T-helper 1 cell treated with Interleukin-12 subunit alpha and Interleukin-12 subunit beta and Interleukin-4 antibody, amounts not matched to agents 30 μg/mL and 1 μg/mL, for 36 hours (primary cell): ENCODE measurements around the gene CCSER1.

ENCODE experiments used
- H3K27ac Mint-ChIP-seq: one replicate; pipeline ENCODE4 v1.8.0; 2021; ENCODE audit warnings: mild to moderate bottlenecking, mixed read lengths
- H3K27me3 Mint-ChIP-seq: one replicate; pipeline ENCODE4 v1.8.0; 2021; ENCODE audit warnings: low read depth, mixed read lengths
- H3K36me3 Mint-ChIP-seq: one replicate; pipeline ENCODE4 v1.8.0; 2021; ENCODE audit warnings: low read depth, mixed read lengths
- H3K4me1 Mint-ChIP-seq: one replicate; pipeline ENCODE4 v1.8.0; 2021; ENCODE audit warnings: low read depth, mixed read lengths
- H3K4me3 Mint-ChIP-seq: one replicate; pipeline ENCODE4 v1.8.0; 2021; ENCODE audit warnings: mild to moderate bottlenecking, moderate library complexity, mixed read lengths
- H3K9me3 Mint-ChIP-seq: one replicate; pipeline ENCODE4 v1.8.0; 2021; ENCODE audit warnings: mixed read lengths

The CCSER1 gene

DNA sequence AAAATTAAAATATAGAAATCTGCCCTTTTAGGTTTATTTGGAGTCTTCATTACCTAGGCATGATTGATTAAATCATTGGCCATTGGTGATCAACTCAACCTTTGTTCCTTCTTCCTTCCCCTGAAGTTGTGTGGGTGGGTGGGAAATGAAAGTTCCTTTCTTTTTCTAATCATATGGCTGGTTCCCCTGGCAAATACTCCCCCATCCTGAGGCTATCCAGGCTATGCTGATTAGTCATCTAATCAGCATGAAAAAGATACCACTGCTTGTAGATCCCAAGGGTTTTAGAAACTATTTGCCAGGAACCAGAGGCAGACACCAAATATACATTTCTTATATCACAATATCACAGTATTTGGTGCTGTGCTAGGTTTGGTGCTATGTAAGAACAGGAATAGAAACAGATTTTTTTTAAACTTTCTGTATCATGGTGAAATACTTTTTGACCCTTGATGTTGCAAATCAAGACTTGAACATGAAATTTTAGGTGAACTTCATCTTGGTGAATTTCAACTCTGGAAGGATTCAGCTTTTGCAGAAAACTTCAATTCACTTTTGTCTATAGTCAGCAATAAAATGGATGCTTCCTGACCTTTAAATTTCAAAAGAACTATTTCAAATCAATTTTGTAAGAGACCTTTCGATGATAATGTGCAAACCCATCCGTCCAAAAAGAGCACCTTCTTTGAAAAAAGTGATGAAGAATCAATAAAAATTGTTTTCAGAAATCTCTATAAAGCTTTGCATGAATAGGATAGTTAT lies 71.1 kb downstream of the CCSER1 start:
- no peak overlapping the region for H3K4me3 Mint-ChIP-seq
- H3K27ac Mint-ChIP-seq = no peak overlapping the region
- no peaks in the 10 kb centered on the region for H3K36me3 Mint-ChIP-seq
- no peaks in the 10 kb centered on the region for H3K9me3 Mint-ChIP-seq
- no peaks in the 10 kb centered on the region for H3K4me1 Mint-ChIP-seq
- H3K27me3 Mint-ChIP-seq = no peaks in the 10 kb centered on the region

DNA sequence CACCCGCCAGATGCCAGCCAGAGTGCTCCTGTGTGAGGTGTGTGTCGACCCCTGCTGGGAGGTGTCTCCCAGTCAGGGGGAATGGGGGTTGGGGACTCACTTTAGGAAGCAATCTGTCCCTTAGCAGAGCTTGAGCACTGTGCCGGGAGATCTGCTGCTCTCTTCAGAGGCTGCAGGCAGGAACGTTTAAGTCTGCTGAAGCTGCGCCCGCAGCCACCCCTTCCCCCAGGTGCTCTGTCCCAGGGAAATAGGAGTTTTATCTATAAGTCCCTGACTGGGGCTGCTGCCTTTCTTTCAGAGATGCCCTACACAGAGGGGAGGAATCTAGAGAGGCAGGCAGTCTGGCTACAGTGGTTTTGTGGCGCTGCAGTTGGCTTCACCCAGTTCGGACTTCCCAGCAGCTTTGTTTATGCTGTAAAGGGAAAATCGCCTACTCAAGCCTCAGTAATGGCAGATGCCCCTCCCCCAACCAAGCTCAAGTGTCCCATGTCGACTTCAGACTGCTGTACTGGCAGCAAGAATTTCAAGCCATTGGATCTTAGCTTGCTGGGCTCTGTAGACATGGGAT lies 80.8 kb downstream of the CCSER1 start:
- Mint-ChIP-seq H3K4me1 (no peaks in the 10 kb centered on the region), H3K36me3 (no peaks in the 10 kb centered on the region), H3K27ac (no peak overlapping the region), H3K4me3 (no peak overlapping the region), H3K9me3 (peaks cover 22% of the 10 kb centered on the region), H3K27me3 (no peaks in the 10 kb centered on the region)

DNA sequence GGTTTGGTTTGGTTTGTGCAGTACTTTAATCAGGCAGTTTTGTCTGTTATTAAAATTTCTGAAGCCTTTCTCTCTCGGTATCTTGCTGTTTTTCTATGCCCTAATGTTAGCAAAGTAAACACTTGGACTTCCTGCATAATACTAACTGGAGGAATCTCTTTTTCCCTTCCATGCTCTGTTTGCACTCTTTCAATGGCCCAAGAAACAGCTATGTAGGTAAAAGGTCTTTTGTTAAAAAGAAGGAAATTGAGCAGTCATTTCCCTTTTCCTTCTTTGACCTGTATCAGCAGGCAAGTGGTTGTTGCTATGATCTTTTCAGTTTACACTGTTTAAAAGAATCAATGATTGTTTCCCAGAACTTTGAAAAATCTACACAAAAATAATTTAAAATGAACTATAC lies 82.7 kb downstream of the CCSER1 start:
- no peak overlapping the region for H3K27ac Mint-ChIP-seq
- no peaks in the 10 kb centered on the region for H3K36me3 Mint-ChIP-seq
- H3K4me1 Mint-ChIP-seq = no peaks in the 10 kb centered on the region
- peaks cover 22% of the 10 kb centered on the region for H3K9me3 Mint-ChIP-seq
- H3K27me3 Mint-ChIP-seq = no peaks in the 10 kb centered on the region
- H3K4me3 Mint-ChIP-seq = no peak overlapping the region

DNA sequence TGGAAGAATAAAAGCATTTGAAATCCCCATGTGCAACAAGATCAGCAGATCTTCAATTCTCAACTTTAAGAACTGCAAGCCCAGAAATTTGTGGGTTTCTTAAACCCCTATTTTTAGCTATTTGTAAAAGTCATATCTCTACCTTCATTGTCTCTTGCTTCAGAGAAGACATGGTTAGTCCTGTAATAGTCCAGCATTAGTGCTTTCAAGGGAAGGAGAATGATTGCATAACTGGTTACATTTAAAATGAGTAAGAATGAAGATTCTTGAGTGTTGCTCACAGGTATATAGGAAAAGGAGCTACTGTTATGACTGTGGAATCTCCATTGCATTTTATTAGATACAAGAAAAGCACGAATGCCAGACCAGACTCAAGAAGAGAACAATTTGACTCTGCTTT lies 84.0 kb downstream of the CCSER1 start:
- Mint-ChIP-seq H3K27me3 (no peaks in the 10 kb centered on the region), H3K27ac (no peak overlapping the region), H3K9me3 (peaks cover 10% of the 10 kb centered on the region), H3K4me3 (no peak overlapping the region), H3K36me3 (no peaks in the 10 kb centered on the region), H3K4me1 (no peaks in the 10 kb centered on the region)

DNA sequence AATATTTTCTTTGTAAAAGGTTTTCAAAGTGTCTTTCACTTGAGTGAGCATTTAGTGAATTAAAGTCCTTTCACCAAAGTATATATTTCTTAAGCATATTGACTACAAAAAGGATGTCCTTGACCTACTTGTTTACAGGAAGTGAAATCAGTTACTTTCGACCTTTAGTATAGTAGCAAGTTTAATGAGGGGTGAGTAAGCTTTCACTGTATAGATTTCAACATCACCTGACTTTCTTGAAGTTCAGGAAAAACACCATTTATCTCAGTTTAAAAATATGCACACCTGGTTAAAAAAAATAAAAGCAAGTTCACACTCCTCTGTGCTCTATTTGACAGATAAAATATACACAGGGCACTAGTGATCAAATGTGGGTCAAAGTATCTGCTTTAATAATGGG lies 88.1 kb downstream of the CCSER1 start:
- H3K27me3 Mint-ChIP-seq = no peaks in the 10 kb centered on the region
- H3K9me3 Mint-ChIP-seq = no peaks in the 10 kb centered on the region
- no peak overlapping the region for H3K27ac Mint-ChIP-seq
- H3K4me3 Mint-ChIP-seq = no peak overlapping the region
- no peaks in the 10 kb centered on the region for H3K4me1 Mint-ChIP-seq
- H3K36me3 Mint-ChIP-seq = no peaks in the 10 kb centered on the region

DNA sequence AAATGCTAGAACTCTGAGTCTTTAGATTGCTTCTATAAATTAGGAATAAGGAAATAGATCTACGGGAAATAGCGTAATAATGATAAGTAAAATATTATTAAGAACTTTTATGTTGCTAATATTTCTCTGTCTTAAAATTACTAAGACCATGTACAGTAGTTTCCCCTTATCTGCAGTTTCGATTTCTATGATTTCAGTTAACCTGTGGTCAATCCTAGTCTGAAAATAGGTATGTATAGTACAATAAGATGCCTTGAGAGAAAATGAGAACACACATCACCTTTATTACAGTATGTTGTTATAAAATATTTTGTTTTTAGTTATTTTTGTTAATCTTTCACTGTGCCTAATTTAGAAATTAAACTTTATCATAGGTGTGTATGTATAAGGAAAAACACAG lies 92.6 kb downstream of the CCSER1 start:
- no peak overlapping the region for H3K4me3 Mint-ChIP-seq
- no peak overlapping the region for H3K27ac Mint-ChIP-seq
- H3K4me1 Mint-ChIP-seq = no peaks in the 10 kb centered on the region
- H3K27me3 Mint-ChIP-seq = no peaks in the 10 kb centered on the region
- no peaks in the 10 kb centered on the region for H3K9me3 Mint-ChIP-seq
- H3K36me3 Mint-ChIP-seq = no peaks in the 10 kb centered on the region

DNA sequence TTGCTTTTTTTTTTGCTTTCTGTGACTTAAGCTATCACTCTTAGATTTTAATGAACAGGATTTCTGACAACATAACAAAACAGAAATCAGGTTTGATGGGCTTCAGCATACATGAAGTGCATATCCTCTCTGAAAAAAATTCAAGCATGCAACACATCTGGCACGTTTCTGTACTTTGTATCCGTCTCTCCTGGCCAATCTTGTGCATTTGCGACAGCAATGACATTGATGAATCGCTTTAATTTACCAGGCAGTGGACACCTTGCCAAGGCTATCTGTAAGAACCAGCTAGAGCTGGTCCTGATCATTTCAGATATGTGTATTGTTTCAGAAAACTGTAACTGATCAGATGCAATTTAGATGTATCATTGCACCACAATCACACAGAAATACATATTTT lies 93.3 kb downstream of the CCSER1 start:
- Mint-ChIP-seq H3K4me1 (no peaks in the 10 kb centered on the region), H3K27ac (no peak overlapping the region), H3K9me3 (no peaks in the 10 kb centered on the region), H3K36me3 (no peaks in the 10 kb centered on the region), H3K27me3 (no peaks in the 10 kb centered on the region), H3K4me3 (no peak overlapping the region)

DNA sequence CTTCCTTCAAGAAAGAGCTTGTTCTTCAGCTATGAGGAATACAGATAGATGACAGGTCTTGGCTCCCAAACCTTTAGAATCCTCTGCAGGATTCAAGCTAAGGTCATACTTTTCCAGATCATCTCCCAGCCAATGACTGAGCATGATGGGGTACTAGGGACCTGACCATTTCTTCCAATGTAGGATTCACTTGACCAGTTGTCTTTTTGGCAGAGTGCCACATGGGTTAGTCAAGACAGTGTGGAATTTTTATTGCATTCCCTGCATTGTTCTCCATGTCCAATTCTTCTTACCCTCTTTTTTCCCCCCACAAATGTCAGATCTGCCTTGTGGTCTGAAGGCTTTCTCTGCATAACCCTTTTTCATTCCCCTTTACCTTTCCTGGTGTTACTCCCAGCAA lies 99.5 kb downstream of the CCSER1 start:
- no peaks in the 10 kb centered on the region for H3K9me3 Mint-ChIP-seq
- H3K4me1 Mint-ChIP-seq = no peaks in the 10 kb centered on the region
- H3K4me3 Mint-ChIP-seq = no peak overlapping the region
- H3K27me3 Mint-ChIP-seq = no peaks in the 10 kb centered on the region
- no peak overlapping the region for H3K27ac Mint-ChIP-seq
- H3K36me3 Mint-ChIP-seq = no peaks in the 10 kb centered on the region

DNA sequence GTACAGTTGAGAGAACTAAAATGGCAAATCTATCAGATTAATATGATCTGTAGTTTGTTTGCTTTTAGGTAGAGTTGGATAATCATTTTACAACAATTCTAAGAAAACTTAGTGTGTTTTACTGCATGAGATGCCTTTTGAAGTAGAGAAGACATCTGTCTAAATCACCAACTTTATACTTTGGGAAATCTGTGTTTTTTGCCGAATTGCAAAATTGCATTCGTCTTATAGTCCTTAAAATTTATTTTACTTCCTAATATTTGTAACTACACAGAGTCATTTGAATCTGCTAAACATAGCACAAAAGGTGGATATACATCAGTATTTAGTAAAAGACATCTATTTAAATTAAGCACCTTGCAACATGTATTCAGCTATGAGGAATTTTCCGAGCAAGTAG lies 100.0 kb downstream of the CCSER1 start:
- no peaks in the 10 kb centered on the region for H3K36me3 Mint-ChIP-seq
- H3K4me3 Mint-ChIP-seq = no peak overlapping the region
- H3K9me3 Mint-ChIP-seq = no peaks in the 10 kb centered on the region
- H3K4me1 Mint-ChIP-seq = no peaks in the 10 kb centered on the region
- H3K27me3 Mint-ChIP-seq = no peaks in the 10 kb centered on the region
- no peak overlapping the region for H3K27ac Mint-ChIP-seq

DNA sequence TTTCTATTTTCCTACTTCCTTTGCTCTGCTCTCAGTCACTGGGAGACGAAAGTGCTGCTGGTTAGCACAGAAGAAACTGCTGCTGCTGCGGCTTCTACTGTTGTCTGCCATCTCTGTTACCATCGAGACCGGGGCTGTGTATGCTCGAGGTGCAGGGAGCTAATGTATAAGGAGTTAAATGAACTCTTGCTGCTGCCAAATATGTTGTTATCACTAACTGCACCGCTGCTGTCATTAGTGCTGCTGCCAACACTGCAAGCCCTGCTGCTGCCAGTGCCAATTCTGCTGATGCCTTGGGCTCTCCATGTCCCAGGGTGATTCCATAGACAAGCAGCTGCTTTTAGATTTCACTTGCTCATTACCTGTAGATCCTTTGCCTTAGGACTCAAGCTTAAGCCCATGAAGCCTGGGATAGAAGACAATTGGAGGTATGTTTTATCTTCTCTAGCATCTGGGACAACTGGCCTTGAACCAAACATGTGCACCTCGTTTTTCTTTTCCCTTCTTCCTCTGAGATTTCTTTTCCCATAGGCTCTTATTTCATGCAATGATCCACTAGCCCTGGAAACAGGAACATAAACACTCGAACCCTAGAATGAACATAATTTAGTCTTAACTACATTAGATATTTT lies 107.8 kb downstream of the CCSER1 start:
- Mint-ChIP-seq H3K27me3 (no peaks in the 10 kb centered on the region), H3K27ac (no peak overlapping the region), H3K4me3 (no peak overlapping the region), H3K9me3 (no peaks in the 10 kb centered on the region), H3K36me3 (no peaks in the 10 kb centered on the region), H3K4me1 (no peaks in the 10 kb centered on the region)

DNA sequence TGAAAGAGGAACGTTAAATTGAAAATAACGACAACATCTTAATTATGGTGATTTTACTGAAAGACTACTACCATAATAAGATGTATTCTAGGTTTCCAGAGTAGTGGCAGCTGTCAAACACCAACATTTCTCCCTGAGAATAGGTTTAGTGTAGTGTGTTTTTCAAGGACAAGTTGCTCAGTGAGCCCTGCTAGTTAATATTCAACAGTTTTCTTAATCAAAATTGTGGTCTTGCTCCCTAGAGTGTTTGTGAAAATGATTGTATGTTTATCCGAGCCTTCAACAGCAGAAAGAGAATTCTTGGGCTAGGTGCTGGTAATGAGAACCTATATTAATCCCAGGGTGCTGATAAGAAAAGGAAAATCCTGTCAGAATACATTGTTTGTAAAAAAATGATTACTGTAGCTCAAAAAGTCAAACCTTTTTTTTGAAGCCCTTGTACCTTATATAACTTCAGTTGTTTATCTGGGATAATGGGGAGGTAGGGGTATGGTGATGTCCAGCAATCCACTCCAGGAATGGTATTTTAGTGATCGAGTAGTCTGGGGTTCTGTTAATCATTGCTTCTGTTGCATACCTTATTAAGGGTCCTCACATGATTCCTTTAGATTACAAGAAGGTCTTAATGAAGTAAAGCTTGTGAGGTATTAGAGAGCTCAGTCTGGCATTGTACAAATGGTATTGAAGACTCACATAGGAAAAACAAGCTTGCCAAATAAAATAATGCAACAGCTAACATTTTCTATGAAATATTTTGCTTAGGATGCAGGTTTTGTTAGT lies 110.7 kb downstream of the CCSER1 start:
- no peak overlapping the region for H3K27ac Mint-ChIP-seq
- H3K4me1 Mint-ChIP-seq = no peaks in the 10 kb centered on the region
- H3K4me3 Mint-ChIP-seq = no peak overlapping the region
- no peaks in the 10 kb centered on the region for H3K9me3 Mint-ChIP-seq
- H3K36me3 Mint-ChIP-seq = no peaks in the 10 kb centered on the region
- no peaks in the 10 kb centered on the region for H3K27me3 Mint-ChIP-seq

DNA sequence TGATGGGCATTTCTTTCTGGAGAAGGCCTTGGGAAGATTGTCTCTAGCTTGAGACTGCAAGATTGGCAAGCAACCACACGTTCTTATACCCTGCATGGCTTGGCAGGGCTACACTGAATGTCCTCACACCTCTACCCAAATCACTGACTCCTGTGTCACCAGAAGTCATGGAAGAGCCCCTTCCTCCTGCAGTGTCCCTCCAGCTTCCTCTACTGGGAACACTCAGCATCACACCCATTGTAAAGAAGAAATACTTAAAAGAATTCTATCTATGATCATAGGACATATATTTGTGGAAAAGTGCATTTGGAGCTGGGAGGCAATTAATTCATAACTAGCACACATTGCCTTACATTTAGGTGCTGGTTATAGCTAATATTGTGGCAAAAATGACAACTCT lies 113.1 kb downstream of the CCSER1 start:
- Mint-ChIP-seq H3K4me1 (no peaks in the 10 kb centered on the region), H3K27ac (no peak overlapping the region), H3K36me3 (no peaks in the 10 kb centered on the region), H3K9me3 (no peaks in the 10 kb centered on the region), H3K4me3 (no peak overlapping the region), H3K27me3 (no peaks in the 10 kb centered on the region)

DNA sequence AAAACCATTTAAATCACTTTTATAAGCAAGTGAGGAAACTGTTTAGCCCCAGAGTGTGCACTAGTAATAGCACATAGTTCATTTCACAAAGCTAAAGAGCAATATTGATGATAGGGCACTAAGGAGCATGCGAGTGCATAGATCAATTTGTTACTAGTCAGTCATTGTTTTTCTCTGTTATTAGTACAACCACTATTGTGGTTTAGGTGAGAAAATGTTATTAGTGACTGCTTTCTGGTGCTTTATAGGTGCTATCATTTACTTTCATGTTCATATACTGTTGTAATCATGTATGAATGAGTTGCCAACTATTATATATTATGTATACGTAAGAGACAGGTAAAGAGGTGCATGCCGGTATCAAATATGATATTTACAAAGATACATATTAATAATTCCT lies 113.8 kb downstream of the CCSER1 start:
- no peaks in the 10 kb centered on the region for H3K4me1 Mint-ChIP-seq
- H3K27ac Mint-ChIP-seq = no peak overlapping the region
- no peaks in the 10 kb centered on the region for H3K36me3 Mint-ChIP-seq
- no peak overlapping the region for H3K4me3 Mint-ChIP-seq
- no peaks in the 10 kb centered on the region for H3K9me3 Mint-ChIP-seq
- H3K27me3 Mint-ChIP-seq = no peaks in the 10 kb centered on the region

DNA sequence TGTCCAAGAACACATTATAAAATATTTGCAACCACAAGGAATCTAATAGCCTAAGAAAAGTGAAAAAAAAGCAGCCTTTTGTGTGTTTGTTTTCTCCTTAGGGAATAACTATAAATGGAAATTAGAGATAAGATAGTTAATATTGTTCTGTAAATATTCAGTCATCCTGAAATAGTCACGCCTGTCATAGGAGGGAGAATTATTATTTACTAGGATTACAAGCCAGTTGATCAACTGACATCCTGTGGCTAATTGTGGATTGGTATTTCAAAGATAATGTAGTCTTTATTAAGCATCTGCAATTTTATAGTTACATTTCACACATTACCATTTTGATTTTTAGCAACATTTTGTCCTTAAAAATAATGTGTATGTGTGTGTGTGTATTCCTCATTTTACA lies 118.6 kb downstream of the CCSER1 start:
- H3K9me3 Mint-ChIP-seq = no peaks in the 10 kb centered on the region
- H3K27ac Mint-ChIP-seq = no peak overlapping the region
- H3K4me3 Mint-ChIP-seq = no peak overlapping the region
- H3K27me3 Mint-ChIP-seq = no peaks in the 10 kb centered on the region
- no peaks in the 10 kb centered on the region for H3K4me1 Mint-ChIP-seq
- no peaks in the 10 kb centered on the region for H3K36me3 Mint-ChIP-seq

DNA sequence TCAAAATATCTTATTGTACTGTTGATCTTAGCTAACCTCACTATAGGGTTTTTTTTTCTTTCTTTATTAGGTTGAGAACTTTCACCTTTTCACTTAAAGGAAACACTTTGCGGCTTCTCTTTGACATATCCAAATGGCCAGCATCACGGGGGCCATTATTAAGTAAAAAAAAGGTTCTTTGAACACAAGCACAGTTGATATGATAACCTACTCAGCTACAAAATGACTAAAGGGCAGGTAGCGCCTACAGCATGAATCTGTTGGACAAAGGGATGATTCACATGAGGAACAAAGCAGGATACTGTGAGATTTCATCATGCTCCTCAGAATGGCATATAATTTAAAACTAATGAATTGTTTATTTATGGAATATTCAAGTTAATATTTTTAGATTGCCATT lies 119.6 kb downstream of the CCSER1 start:
- no peaks in the 10 kb centered on the region for H3K36me3 Mint-ChIP-seq
- no peaks in the 10 kb centered on the region for H3K9me3 Mint-ChIP-seq
- no peak overlapping the region for H3K4me3 Mint-ChIP-seq
- H3K27me3 Mint-ChIP-seq = no peaks in the 10 kb centered on the region
- no peaks in the 10 kb centered on the region for H3K4me1 Mint-ChIP-seq
- H3K27ac Mint-ChIP-seq = no peak overlapping the region
